Amniotic stem cell (primary cell): ENCODE data around the gene GLS.
A peak's percentile ranks its signal among the peaks of the same experiment; 100 is the strongest.
"Not testable (repeated sequence)": the region's sequence is repeated elsewhere in the genome, so short reads cannot be mapped to it uniquely, and the experiment has no call there.

Experiments
- DNase-seq: peaks from one replicate; lab custom pipeline; 2025; lab: John Stamatoyannopoulos, UW

GLS gene

GRCh38 chr2:190995315-190995714, 114.7 kb downstream of the GLS start:
- DNase-seq: not testable (repeated sequence)

- DNase-seq: no peak
These were observed 115.8 kb downstream of the GLS start for GRCh38 chr2:190996338-190996946.

GRCh38 chr2:190996947-190997346, 116.3 kb downstream of the GLS start:
- DNase-seq: no peak

DNA sequence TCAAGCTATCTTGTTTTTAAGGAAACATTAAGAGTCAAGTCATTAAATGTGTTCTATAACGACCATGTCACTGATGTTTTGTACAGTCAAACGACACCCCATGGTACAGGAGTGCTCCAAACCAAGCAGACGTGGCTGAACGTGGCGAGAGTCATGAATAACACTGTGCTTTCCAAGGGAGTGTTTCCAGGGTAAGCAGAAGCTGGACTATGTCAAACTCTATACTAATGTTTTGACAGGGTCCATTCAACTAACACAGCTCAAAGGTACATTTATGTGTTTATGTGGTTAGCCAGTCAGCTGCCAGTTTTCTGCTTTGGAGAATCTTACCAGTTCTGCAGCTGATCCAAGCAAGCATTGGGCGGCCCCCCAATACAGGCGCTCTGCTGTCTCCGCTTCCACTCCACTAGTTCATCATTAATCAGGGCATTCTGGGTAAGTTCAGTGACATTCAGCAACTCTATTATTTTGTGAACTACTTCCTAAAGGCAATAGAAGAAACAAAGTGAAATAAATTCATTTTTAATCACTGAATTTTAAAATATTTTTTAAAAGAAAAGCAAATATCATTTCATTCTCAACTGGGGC, 117.0 kb downstream of the GLS start:
- DNase-seq: no peak

DNA sequence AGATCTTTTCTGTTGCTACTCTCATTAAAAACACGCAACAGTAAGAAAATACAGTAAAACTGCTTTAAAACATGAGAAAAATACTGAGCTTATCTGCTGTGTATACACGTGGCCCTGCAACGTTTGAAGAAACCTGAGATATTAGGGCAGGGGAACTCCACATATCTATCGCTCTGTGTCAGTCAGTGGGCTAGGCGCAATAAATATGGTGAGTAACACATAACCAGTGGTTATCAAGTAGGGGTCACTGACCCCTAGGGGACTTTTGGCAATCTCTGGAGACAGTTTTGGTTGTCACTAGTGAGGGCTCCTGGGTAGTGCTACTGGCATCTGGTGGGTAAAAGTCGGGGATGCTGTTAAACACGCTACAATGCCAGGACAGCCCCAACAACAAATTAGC, 118.4 kb downstream of the GLS start:
- DNase-seq: no peak

DNA sequence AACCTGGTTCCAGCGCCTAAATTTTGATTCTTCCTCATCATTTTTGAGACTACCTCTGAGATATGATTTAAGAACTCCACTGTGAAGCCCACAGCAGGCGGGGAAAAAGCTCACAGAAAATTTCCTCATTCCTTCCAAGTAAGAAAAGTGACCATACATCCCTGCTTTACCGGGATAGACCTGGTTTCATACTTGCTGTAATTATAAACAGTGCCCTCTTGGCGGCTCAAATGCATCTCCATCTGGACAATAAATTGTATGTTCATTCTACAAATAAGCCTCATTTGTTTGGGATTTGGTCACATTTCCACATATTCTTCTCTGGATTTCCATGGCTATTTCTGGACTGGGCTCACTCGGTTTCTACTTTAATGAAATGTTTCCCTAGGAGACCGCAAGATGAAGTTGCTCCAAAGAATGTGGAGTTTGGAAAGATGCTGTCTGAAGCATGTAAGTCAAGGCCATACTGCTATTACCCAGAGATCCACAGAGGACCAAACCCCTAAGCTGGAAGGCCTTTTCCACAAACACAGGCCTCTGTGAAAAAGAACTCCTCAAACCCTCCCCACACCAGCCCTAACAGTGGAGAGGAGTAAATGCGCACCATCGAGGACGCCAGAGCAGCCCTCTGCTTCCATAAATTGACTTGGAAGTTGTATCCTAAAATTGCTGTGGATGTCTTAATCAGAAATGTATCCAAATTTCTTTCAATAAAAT, 119.5 kb downstream of the GLS start:
- DNase-seq: no peak

- no peak for DNase-seq
These were observed 120.4 kb downstream of the GLS start for GRCh38 chr2:191001032-191001431.

DNA sequence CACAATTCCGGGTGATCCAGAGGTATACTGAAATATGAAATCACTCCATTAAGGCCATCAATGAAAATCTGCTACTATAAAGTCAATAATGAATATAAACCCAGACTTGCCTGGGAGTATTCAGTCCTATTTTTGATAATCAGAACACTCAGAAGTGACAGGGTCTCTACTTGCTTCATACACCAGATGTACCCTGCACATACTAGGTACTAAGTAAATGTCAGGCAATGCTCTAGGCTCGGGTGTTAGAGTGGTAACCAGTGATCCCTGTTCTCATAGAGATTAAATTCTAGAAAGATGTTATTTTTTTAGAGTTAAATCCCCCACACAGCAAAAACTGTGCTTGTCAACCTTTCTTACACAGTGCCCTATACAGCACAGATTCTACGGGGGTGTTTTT, 121.0 kb downstream of the GLS start:
- DNase-seq: no peak

- DNase-seq: no peak
These were observed 123.0 kb downstream of the GLS start for GRCh38 chr2:191003405-191004309.

DNA sequence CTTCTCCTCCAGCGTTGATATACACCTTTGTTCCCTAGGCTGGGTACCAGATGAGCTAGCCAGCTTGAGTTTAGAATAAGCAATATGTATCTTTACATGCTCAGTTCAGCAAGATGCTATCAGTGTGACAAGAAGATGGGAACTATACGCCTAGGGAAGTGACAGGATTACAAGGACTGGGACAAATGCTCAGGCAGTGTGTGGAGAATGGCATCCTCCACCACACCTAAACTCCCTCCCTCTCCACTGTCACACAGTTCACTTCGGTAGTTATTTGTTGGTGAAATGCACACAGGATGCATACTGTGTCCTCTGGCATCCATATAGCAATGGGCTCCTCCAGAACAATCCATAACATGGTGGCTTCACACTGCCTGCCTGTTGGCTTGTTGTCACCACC, 125.7 kb downstream of the GLS start:
- no peak for DNase-seq

- DNase-seq: no peak
These were observed 126.6 kb downstream of the GLS start for GRCh38 chr2:191006997-191007783.

DNA sequence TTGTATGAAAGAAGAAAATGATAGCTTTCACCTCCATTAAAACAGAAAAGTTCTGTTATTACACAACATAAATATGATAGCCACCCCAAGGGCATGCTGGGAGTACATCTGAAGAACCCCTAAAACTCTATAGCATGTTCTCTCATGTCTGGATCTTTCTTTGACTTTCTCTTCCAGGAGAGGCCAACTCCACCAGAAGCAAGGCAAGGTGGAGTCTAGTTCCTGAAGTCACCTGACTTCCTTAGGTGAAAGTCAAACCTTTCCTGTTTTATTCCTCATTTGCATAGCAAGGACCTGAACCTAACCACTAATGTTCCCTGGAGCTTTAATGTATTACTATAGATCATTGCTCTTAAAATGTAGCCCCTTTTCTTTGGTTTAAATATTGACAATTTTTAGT, 127.7 kb downstream of the GLS start:
- DNase-seq: no peak

- DNase-seq: no peak
These were observed 129.1 kb downstream of the GLS start for GRCh38 chr2:191009541-191010374.

GRCh38 chr2:191010887-191011885, 130.6 kb downstream of the GLS start:
- DNase-seq: no peak

DNA sequence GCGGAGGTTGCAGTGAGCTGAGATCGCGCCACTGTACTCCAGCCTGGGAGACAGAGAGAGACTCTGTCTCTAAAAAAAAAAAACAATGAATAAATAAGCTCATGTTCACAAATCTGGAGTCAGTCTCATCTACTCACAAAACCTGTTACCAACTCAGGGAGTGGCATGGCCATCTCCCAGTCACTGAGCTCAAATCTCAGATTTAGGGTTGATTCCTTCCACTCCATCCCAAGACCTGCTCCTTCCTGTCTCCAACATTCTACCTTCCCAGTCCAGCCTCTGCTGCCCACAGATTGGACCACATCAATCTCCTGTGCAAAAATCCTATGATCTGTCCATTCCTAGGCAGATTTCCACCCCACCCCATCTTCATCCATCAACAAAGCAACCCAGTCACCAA, 131.7 kb downstream of the GLS start:
- no peak for DNase-seq

DNA sequence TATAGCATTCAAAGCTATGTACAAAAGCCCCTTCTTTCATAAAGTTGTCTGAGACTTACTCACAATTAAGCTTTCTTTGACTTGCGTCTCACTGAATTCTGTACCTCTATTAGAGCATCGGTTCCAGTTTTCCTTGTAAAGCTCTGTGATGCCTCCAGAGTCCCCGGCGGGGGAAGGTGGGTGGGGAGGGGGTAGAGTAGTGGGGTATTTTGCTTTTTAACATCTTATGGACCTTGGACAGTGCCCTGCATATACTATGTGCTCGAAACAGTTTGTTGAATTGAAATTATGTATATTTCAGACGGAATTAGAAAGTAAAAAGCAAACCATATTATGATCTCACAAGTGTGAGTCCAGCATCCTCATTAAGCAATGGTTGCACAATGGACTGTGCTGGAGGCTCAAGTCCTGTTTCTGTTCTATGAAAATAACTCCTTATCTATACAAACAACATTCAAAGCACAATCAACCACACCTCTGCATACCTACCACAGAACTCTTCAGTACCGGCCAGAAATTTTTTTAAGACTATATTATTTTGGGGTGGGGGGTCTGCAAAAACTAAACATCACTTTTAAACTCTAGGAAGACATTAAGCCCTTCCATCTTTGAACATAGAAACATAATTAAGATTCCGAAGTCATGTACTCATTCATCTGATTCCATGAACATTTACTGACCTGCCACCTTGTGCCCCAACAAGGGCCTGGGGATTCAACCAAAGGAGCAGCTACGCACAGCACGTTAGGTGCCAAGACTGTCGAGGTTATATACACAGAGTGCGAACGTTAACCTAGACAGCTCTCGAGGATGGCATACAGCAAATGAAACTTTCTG, 132.4 kb downstream of the GLS start:
- no peak for DNase-seq

DNA sequence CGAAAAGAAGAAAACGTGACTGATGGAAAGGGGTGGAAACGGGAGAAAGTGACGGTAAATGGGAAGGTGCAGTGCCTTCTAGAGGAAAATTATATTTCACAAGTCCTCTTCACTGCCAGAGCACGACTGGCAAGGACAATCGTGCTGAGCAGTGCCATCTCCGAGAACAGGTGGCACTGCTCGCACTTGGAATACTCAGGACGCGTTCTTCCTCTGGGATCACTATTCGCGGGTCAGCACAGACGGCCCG, 133.0 kb downstream of the GLS start:
- no peak for DNase-seq

DNA sequence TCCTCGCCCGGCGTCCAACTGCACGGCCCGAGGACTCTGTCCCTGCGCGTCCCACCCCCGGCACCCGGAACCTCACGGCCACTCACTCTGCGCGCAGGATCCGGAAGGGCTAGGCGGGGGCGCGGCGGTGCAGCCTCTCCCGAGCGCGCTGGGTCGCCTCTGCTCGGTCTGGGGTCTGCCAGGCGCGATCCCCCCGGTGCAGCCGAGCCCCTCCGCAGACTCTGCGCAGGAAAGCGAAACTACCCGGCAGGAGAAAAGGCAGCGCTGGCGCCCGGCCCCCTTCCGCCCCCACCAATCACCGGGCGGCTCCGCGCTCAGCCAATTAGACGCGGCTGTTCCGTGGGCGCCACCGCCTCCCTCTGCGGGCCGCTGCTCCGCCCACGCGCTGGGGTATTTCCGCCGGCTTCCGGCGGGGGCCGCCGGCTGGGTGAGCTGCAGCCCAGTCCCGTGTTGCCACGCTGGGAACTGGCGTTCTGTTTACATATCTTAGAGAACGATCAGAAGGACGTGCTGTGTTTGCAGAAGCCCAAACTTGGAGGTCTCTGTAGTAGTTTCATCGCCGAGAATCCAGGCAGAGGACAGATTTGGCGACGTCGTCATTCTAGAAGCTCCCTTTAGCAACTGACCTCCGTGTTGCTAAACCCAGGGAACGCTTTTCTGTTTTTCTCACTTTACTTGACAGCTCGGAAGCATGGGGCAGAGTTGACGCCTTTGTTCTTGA, 133.5 kb downstream of the GLS start, which contains the start of gene STAT1:
STAT1 (minus strand) TSS at position 240 of the 721 bp plus-strand sequence. CDS start 4,168 bp downstream, outside the sequence.
- peak; percentile 89 for DNase-seq
